Suppressor macrophage treated with lipopolysaccharide for 1 hour (primary cell): ENCODE data around the gene NSG2.
"Not testable (repeated sequence)": the region's sequence is repeated elsewhere in the genome, so short reads cannot be mapped to it uniquely, and the experiment has no call there.

Experiments
- DNase-seq, 3 donors: peaks; one replicate each; pipeline ENCODE4 v3.0.0-alpha.2; 2020 to 2022

NSG2 gene

GRCh38 chr5:174063082-174063756 lies 17.7 kb downstream of the NSG2 start:
- DNase-seq: no peak

GRCh38 chr5:174064171-174064570 lies 18.7 kb downstream of the NSG2 start:
- no peak for DNase-seq

GRCh38 chr5:174065528-174066197 lies 20.2 kb downstream of the NSG2 start:
- no peak for DNase-seq

GRCh38 chr5:174067499-174067898 lies 22.0 kb downstream of the NSG2 start:
- DNase-seq: no peak

- DNase-seq: no peak
Observed at GRCh38 chr5:174071484-174071883, 26.0 kb downstream of the NSG2 start.

GRCh38 chr5:174073122-174073660 lies 27.7 kb downstream of the NSG2 start:
- DNase-seq: no peak

GRCh38 chr5:174074369-174074768 lies 28.9 kb downstream of the NSG2 start:
- DNase-seq: no peak

- DNase-seq: no peak
Observed at GRCh38 chr5:174078416-174078815, 32.9 kb downstream of the NSG2 start.

GRCh38 chr5:174082286-174082685 lies 36.8 kb downstream of the NSG2 start:
- DNase-seq: no peak

GRCh38 chr5:174083056-174083827 lies 37.7 kb downstream of the NSG2 start:
- no peak for DNase-seq

GRCh38 chr5:174084691-174085154 lies 39.2 kb downstream of the NSG2 start:
- no peak for DNase-seq

- DNase-seq: no peak
Observed at GRCh38 chr5:174086751-174087150, 41.2 kb downstream of the NSG2 start.

GRCh38 chr5:174087783-174088182 lies 42.3 kb downstream of the NSG2 start:
- no peak for DNase-seq

GRCh38 chr5:174090129-174090528 lies 44.6 kb downstream of the NSG2 start:
- no peak for DNase-seq

- no peak for DNase-seq
Observed at GRCh38 chr5:174093123-174093522, 47.6 kb downstream of the NSG2 start.

- no peak for DNase-seq
Observed at GRCh38 chr5:174094857-174095606, 49.5 kb downstream of the NSG2 start.

GRCh38 chr5:174096619-174097018 lies 51.1 kb downstream of the NSG2 start:
- no peak for DNase-seq

- no peak for DNase-seq
Observed at GRCh38 chr5:174097486-174098185, 52.1 kb downstream of the NSG2 start.

GRCh38 chr5:174098694-174099093 lies 53.2 kb downstream of the NSG2 start:
- DNase-seq: no peak

GRCh38 chr5:174100490-174100889 lies 55.0 kb downstream of the NSG2 start:
- DNase-seq: no peak

- no peak for DNase-seq
Observed at GRCh38 chr5:174101195-174101730, 55.8 kb downstream of the NSG2 start.

- not testable (repeated sequence) for DNase-seq
Observed at GRCh38 chr5:174102574-174102973, 57.1 kb downstream of the NSG2 start.
